ENCODE results near the gene IL18R1.

IL18R1 gene

DNA sequence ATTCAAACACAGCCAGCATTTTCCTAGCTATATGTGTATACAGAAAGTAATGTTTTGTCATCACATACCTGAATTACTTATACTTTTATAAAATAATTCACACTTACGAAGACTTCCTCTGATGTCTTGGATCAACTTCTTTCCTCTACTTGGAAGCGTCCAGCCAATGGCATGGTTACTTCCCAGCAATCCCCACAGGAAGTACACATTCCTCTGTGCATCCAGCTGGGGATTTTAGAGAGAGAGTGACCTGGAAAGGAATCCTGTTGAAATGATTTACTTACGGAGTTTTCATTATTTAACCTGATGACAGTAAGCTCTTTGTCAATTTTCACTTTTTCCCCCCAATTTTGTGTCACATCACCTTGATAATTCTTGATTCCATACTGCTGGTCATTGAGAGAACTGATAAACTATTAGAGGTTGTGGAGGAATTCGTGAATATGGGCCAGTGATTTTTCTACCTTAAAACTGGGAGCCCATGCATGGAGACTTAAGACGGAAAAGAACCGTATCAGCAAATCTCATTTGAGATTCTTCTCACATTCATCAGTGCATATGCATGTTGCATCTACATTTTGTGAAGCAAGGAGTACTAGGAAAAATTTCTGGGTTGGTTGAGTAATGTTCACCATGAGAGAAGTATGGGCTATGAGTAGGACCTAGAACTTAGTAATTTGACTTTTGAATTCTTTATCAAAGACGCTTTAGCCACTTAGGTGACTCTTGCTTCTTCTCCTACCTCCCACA is 9.0 kb upstream of the IL18R1 start:
- no peak for DNase-seq

DNA sequence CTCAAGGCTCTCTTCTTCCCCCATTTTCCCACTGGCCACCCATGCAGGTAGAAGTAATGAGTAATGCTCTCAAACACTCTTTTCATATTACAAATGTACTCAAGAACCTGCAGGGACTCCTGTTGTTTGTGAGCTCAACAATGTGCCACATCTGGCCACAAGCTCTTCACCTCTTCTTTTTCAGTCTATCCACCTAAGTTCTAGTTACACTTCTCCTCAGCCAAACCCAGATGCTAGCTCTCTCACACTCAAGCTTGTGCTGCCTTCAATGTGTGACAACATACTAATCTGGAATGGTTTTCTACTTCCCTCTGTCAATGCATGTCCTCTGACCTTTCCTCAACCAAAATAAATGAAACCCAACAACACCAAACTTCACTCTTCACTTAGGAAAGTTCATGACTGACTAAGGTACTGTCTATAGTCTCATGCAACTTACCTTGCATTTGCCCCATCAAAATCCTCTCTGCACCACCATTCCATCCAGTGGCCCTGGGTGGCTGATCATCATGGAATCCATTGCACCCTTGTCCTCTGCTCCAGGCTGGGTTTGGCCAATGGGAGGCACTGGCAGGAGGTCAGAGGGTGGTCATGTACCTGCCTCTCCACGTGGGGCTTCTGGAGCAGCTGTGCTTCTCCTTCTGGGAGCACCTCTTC is 5.3 kb upstream of the IL18R1 start:
- DNase-seq: no peak

GRCh38 chr2:102356381-102356712 is 751 bp downstream of the IL18R1 start:
- DNase-seq: no peak

- DNase-seq: no peak
Observed at GRCh38 chr2:102356741-102357140, 1.1 kb downstream of the IL18R1 start.

GRCh38 chr2:102357937-102358336 is 2.3 kb downstream of the IL18R1 start:
- no peak for DNase-seq

GRCh38 chr2:102358496-102358895 is 2.9 kb downstream of the IL18R1 start:
- DNase-seq: no peak

DNA sequence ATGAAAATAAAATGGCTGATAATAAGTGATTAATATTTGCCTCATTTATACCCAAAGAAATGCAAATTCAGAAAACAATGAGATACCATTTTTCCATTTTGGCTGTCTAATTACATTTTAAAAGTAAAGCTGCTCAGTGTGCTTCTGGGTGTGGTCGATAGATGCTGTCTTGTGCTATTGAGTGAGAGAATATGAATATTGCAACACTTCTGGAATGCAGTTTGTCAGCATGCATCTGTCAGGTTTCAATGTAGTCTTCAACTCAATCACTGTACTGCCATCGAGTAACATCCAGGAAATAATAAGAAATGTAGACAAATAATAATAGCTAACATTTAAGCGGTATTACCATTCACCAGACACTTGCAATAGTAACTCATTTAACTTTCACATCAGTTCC is 3.9 kb downstream of the IL18R1 start:
- DNase-seq: no peak

- no peak for DNase-seq
Observed at GRCh38 chr2:102361632-102362241, 6.1 kb downstream of the IL18R1 start.

GRCh38 chr2:102365763-102366162 is 10.2 kb downstream of the IL18R1 start:
- DNase-seq: no peak

GRCh38 chr2:102366406-102367112 is 11.0 kb downstream of the IL18R1 start:
- no peak for DNase-seq

- DNase-seq: no peak
Observed at GRCh38 chr2:102367331-102367971, 11.9 kb downstream of the IL18R1 start.

DNA sequence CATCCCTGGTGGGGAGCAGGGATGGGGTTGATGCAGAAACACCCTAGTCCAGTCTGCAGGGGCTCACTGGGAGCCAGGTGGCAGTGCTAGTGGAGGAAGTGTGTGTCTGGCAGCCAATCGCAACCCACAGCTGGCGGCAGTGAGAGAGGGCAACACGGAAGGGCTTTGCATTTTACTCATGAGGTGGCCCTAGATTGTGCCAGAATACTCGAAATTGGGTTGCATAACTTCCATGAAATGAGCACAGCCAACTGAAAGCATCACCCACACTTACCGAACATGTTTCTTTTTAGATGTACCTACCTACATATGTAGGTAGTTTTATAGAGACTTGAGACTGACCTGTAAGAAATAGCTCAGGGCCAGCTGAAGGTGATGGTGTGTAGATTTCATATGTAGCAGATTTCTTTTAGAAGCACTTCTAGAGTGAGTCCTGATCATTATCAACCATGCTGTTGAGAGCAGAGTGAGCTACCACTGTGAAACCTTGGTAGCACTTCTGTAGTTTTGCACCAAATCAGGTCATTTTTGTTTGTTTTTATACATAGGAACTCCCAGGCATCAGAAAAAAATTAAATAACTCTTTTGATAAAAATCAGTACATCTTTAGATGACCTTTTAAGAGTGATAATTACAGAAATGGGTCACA is 13.0 kb downstream of the IL18R1 start:
- DNase-seq: no peak

- DNase-seq: no peak
Observed at GRCh38 chr2:102369866-102370265, 14.3 kb downstream of the IL18R1 start.

DNA sequence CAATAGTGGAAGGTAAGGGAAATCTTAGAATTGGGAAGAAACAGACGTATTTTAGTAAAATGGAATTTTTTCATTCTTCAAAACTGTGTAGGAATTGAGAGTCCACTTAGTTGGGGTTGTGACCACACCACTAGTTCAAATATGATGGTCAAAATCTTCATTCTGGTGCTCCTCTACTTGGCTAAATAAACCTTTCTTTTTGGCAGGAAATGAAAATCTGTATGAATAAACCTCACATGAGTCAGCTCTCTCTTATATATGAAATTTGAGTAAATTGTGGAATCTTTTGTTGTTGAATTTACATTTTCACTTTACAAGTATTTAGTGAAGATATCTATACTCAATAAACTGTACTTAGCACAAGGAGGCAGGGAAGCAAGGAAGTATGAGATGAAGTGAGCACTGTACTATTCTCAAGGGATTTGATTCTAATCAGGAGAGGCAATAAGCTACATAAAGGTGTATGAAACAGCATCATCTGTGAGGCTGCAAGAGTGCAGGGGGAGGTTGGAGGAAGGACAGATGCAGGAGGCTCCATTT is 20.5 kb downstream of the IL18R1 start:
- no peak for DNase-seq

DNA sequence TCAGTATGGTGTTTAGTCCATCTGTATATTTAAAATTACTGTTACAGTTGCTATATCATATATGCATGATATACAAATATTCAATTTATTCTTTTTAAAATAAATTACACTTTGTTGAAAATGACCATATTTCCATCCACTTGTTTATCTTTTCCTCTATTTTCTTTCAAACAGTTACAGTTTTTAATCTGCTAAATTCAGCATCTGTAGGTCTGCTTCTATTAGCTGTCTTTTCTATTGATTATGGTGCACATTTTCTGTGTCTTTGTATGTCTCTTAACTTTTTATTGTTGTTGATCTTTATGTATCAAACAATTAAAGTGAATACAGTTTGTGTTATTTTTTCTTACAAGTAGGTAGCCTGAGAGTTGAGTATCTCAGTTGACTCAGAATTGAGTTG is 28.1 kb downstream of the IL18R1 start:
- no peak for DNase-seq

DNA sequence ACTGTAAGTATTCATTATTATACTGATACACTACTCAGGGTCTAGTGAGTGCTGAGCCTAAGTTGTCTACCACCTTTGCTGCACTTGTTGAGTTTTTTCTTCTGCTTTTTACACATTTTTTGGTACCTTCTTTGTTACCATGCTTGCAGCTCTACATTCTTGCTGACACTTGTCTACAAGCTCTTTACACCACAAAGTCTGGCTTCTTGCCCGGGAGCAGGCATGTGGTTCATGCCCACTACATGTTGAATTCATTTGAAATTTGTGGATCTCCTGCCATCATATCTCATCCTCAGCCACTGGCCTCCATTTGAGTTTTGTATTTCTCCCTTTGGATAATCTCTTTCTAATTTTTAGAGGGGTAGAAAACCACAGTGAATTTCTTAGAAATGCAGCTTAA is 29.9 kb downstream of the IL18R1 start:
- no peak for DNase-seq

DNA sequence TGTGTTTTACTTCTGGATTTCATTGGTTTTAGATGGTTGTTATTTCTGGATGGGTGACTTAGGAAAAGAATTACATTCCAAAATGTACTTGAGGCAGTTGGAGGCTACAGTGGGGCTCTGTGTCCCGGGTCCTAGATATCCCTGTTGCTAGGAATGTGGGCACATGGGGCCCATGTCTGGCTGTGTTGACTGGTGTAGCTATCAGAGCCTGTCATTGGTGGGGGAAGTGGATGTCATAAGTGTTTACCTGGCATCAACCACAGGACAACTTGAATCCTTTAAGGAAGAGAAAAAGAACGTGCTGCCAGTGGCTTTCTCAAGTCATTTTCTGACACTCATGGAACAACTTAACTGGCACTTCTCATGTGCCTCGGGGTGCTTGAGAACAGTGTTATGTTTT is 30.4 kb downstream of the IL18R1 start:
- no peak for DNase-seq

- no peak for DNase-seq
Observed at GRCh38 chr2:102386867-102387541, 31.4 kb downstream of the IL18R1 start.

DNA sequence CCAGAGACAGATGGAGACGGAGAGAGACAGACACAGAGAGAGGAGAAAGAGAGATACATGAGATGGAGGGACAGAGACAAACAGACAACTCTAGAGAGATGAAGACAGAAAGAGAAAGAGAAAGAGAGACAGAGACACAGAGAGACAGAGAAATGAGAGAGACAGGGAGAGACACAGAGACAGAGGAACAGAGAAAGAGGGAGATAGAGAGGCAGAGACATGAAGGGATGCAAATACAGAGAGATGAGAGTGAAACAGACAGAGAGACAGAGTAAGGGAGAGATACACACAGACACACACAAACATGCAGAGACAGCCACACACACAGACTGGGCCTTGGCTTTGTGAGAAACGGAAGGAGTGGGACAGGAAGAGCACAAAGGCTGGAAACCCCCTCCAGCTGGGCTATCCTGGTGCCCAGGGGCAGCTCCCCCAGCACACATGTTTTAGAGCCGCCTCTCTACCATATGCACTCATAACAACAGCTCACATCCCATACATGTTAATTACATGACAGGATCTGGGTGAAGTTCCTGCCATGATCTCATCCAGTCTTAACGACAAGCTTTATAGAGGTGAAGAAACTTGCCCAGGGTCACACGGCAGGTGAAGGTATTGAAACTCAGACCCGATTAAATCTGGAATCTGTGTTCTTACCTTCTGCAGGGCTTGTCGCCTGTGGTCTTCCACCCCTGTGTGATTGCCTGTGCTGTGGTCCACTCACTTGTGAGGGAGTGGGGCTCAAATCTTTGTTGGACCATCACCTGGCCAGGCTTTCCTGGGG is 32.4 kb downstream of the IL18R1 start:
- DNase-seq: no peak

GRCh38 chr2:102391565-102391964 is 36.0 kb downstream of the IL18R1 start:
- no peak for DNase-seq

GRCh38 chr2:102392096-102392495 is 36.5 kb downstream of the IL18R1 start:
- DNase-seq: no peak

Measured in EL (cell line).